Mesenchymal stem cell (in vitro differentiated cells and primary cell): ENCODE results near the gene TUBD1.
"Not testable (repeated sequence)": the region's sequence is repeated elsewhere in the genome, so short reads cannot be mapped to it uniquely, and the experiment has no call there.

Experiments used
- DNase-seq: peaks from one replicate; pipeline ENCODE4 v3.0.0-alpha.2; 2013
- H2AFZ ChIP-seq: one replicate; pipeline ENCODE4 v1.6.1; 2013; ENCODE audit warnings: low read depth, mild to moderate bottlenecking, control low read depth, inconsistent platforms, low read length, moderate library complexity
- H2AK5ac ChIP-seq: 2 replicates; pipeline ENCODE4 v1.6.1; 2013; ENCODE audit warnings: low read length, moderate library complexity, mild to moderate bottlenecking, inconsistent platforms; ENCODE audit not compliant: severe bottlenecking
- H2BK120ac ChIP-seq: one replicate; pipeline ENCODE4 v1.6.1; 2013; ENCODE audit warnings: low read depth, mild to moderate bottlenecking, inconsistent platforms, low read length, moderate library complexity
- H2BK12ac ChIP-seq, 2 experiments: one replicate each; pipeline ENCODE4 v1.6.1; 2013; ENCODE audit warnings: inconsistent platforms in 2 of 2, low read length in 2 of 2, mild to moderate bottlenecking in 2 of 2, moderate library complexity in 2 of 2, control low read depth in 1 of 2
- H2BK15ac ChIP-seq: one replicate; pipeline ENCODE4 v1.6.1; 2013; ENCODE audit warnings: mild to moderate bottlenecking, low read depth, inconsistent platforms; ENCODE audit not compliant: poor library complexity, severe bottlenecking
- H2BK5ac ChIP-seq: 2 replicates; pipeline ENCODE4 v1.6.1; 2013; ENCODE audit warnings: low read depth, mild to moderate bottlenecking, low read length, control low read depth, inconsistent platforms; ENCODE audit not compliant: poor library complexity, severe bottlenecking
- H3K14ac ChIP-seq, 2 experiments: one replicate each; pipeline ENCODE4 v1.6.1; 2013; ENCODE audit warnings: inconsistent platforms in 2 of 2, low read length in 2 of 2, control low read depth in 1 of 2, mild to moderate bottlenecking in 1 of 2, moderate library complexity in 1 of 2
- H3K18ac ChIP-seq, 2 experiments: one replicate each; pipeline ENCODE4 v1.6.1; 2013; ENCODE audit warnings: inconsistent platforms in 2 of 2, low read length in 2 of 2, control low read depth in 1 of 2, low read depth in 1 of 2, mild to moderate bottlenecking in 1 of 2
- H3K23ac ChIP-seq, 2 experiments: one replicate each; pipeline ENCODE4 v1.6.1; 2013; ENCODE audit warnings: inconsistent platforms in 2 of 2, low read length in 2 of 2, mild to moderate bottlenecking in 2 of 2, moderate library complexity in 2 of 2, control low read depth in 1 of 2
- H3K27ac ChIP-seq: 2 replicates; pipeline ENCODE4 v1.5.1; 2013; ENCODE audit warnings: mild to moderate bottlenecking, moderate library complexity, low read length, control low read depth, inconsistent platforms; ENCODE audit not compliant: poor library complexity, severe bottlenecking
- H3K27me3 ChIP-seq, 2 experiments: 2 replicates each; pipeline versions ENCODE4 v1.6.1 to v1.7.0; 2013; ENCODE audit warnings: low read length in 2 of 2, mild to moderate bottlenecking in 2 of 2, moderate library complexity in 2 of 2, control low read depth in 1 of 2, inconsistent platforms in 1 of 2; ENCODE audit not compliant: control insufficient read depth in 1 of 2, insufficient read depth in 1 of 2
- H3K36me3 ChIP-seq, 2 experiments: 2 replicates each; pipeline versions ENCODE4 v1.6.1 to v1.7.0; 2013; ENCODE audit warnings: low read length in 2 of 2, control low read depth in 1 of 2, inconsistent platforms in 1 of 2, low read depth in 1 of 2, mild to moderate bottlenecking in 1 of 2; ENCODE audit not compliant: insufficient read depth in 2 of 2, control insufficient read depth in 1 of 2
- H3K4ac ChIP-seq, 2 experiments: one replicate each; pipeline ENCODE4 v1.6.1; 2013; ENCODE audit warnings: inconsistent platforms in 2 of 2, low read length in 2 of 2, mild to moderate bottlenecking in 2 of 2, moderate library complexity in 2 of 2, control low read depth in 1 of 2, low read depth in 1 of 2
- H3K4me1 ChIP-seq: 2 replicates; pipeline ENCODE4 v1.6.1; 2013; ENCODE audit warnings: low read depth, low read length, control low read depth; ENCODE audit not compliant: control insufficient read depth, insufficient read depth
- H3K4me2 ChIP-seq: 2 replicates; pipeline ENCODE4 v1.6.1; 2013; ENCODE audit warnings: low read length, mild to moderate bottlenecking, inconsistent platforms; ENCODE audit not compliant: poor library complexity, severe bottlenecking
- H3K4me3 ChIP-seq, 2 experiments: 2 replicates each; pipeline versions ENCODE4 v1.5.1 to v1.7.0; 2013; ENCODE audit warnings: low read length in 2 of 2, mild to moderate bottlenecking in 2 of 2, control low read depth in 1 of 2, low read depth in 1 of 2; ENCODE audit not compliant: insufficient read depth in 1 of 2
- H3K79me1 ChIP-seq: replicated peaks from 2 replicates; pipeline ENCODE4 v1.6.1; 2013; ENCODE audit warnings: mild to moderate bottlenecking, control low read depth, low read length, inconsistent platforms; ENCODE audit not compliant: poor library complexity, severe bottlenecking
- H3K9ac ChIP-seq: 2 replicates; pipeline ENCODE4 v1.7.0; 2013; ENCODE audit warnings: mild to moderate bottlenecking, low read length, moderate library complexity
- H3K9me3 ChIP-seq: 2 replicates; pipeline ENCODE4 v1.7.0; 2013; ENCODE audit warnings: mild to moderate bottlenecking, low read length; ENCODE audit not compliant: control insufficient read depth
- H4K8ac ChIP-seq: one replicate; pipeline ENCODE4 v1.6.1; 2013; ENCODE audit warnings: inconsistent platforms, mild to moderate bottlenecking, low read length, moderate library complexity
- H4K91ac ChIP-seq: one replicate; pipeline ENCODE4 v1.6.1; 2013; ENCODE audit warnings: mild to moderate bottlenecking, low read length, inconsistent platforms
- WGBS: methylation state at CpG from one replicate; pipeline ENCODE4 v1.1.7; 2013; ENCODE audit warnings: mixed read lengths; 5-methylcytosine and 5-hydroxymethylcytosine counted together

Gene TUBD1

GRCh38 chr17:59877965-59878364 is 14.8 kb downstream of the TUBD1 start:
- no peak overlapping the region for H3K14ac ChIP-seq
- H2AK5ac ChIP-seq: no peak overlapping the region
- 96% methylated on average over 5 of the region's 5 CpGs for WGBS
- H2AFZ ChIP-seq: no peak overlapping the region
- no peak overlapping the region for H3K27ac ChIP-seq
- no peak overlapping the region for H3K4ac ChIP-seq
- DNase-seq: no peak
- peaks cover 12 to 16% of the 10 kb centered on the region in 2 experiments for H3K36me3 ChIP-seq
- no peak overlapping the region for H3K18ac ChIP-seq
- no peaks in the 10 kb centered on the region for H3K27me3 ChIP-seq
- no peak overlapping the region for H2BK120ac ChIP-seq
- no peaks in the 10 kb centered on the region for H3K4me1 ChIP-seq
- no peak overlapping the region for H2BK15ac ChIP-seq
- no peak overlapping the region for H3K9ac ChIP-seq
- no peak overlapping the region for H2BK5ac ChIP-seq
- H3K4me3 ChIP-seq: no peak overlapping the region
- H3K79me1 ChIP-seq: peaks cover 5% of the 10 kb centered on the region
- no peak overlapping the region for H3K23ac ChIP-seq
- no peak overlapping the region for H4K8ac ChIP-seq
- no peak overlapping the region for H4K91ac ChIP-seq
- no peaks in the 10 kb centered on the region for H3K9me3 ChIP-seq
- no peak overlapping the region for H2BK12ac ChIP-seq
- H3K4me2 ChIP-seq: no peak overlapping the region

DNA sequence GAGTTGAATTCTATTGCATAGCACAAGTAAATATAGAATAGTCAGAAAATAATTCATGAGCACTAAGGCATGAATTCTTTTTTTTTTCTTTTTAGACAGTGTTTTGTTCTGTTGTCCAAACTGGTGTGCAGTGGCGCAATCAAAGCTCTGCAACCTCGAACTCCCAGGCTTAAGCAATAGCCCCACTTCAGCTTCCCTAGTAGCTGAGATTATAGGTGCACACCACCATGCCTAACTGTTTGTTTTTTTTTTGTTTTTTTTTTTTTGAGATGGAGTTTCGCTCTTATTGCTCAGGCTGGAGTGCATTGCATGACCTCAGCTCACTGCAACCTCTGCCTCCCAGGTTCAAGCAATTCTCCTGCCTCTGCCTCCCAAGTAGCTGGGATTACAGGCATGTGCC is 16.6 kb downstream of the TUBD1 start:
- H3K9me3 ChIP-seq: no peaks in the 10 kb centered on the region

GRCh38 chr17:59874376-59874775 is 18.4 kb downstream of the TUBD1 start:
- Histone ChIP-seq H4K8ac (no peak overlapping the region), H2BK15ac (no peak overlapping the region), H3K4me3 (no peak overlapping the region), H3K27me3 (no peaks in the 10 kb centered on the region), H2BK120ac (no peak overlapping the region), H3K27ac (no peak overlapping the region), H3K4me2 (no peak overlapping the region), H3K79me1 (peaks cover 5% of the 10 kb centered on the region), H2AFZ (no peak overlapping the region), H2BK12ac (no peak overlapping the region), H3K9me3 (no peaks in the 10 kb centered on the region), H3K9ac (no peak overlapping the region), H3K4me1 (no peaks in the 10 kb centered on the region), H4K91ac (no peak overlapping the region), H2BK5ac (no peak overlapping the region), H3K18ac (no peak overlapping the region), H3K23ac (no peak overlapping the region), H3K36me3 (peaks cover 12 to 16% of the 10 kb centered on the region in 2 experiments), H2AK5ac (no peak overlapping the region), H3K4ac (no peak overlapping the region), H3K14ac (no peak overlapping the region)
- DNase-seq: no peak
- 100% methylated on average over 1 of the region's 2 CpGs for WGBS

More for the DNA sequence above, 16.6 kb downstream of the TUBD1 start:
- H2AFZ ChIP-seq: no peak overlapping the region
- H4K8ac ChIP-seq: no peak overlapping the region
- no peak overlapping the region for H3K4ac ChIP-seq
- no peak overlapping the region for H2BK12ac ChIP-seq
- DNase-seq: peak; percentile 40
- H3K27me3 ChIP-seq: no peaks in the 10 kb centered on the region
- no peak overlapping the region for H3K4me3 ChIP-seq
- peaks cover 12 to 16% of the 10 kb centered on the region in 2 experiments for H3K36me3 ChIP-seq
- H2BK5ac ChIP-seq: no peak overlapping the region
- H3K4me1 ChIP-seq: no peaks in the 10 kb centered on the region
- H3K23ac ChIP-seq: no peak overlapping the region
- H3K4me2 ChIP-seq: no peak overlapping the region
- no peak overlapping the region for H3K14ac ChIP-seq
- no peak overlapping the region for H2BK120ac ChIP-seq
- no peak overlapping the region for H3K9ac ChIP-seq
- no peak overlapping the region for H2AK5ac ChIP-seq
- no peak overlapping the region for H4K91ac ChIP-seq
- H3K79me1 ChIP-seq: peaks cover 5% of the 10 kb centered on the region
- no peak overlapping the region for H3K27ac ChIP-seq
- H3K18ac ChIP-seq: no peak overlapping the region
- 40% methylated on average over 1 of the region's 3 CpGs for WGBS
- H2BK15ac ChIP-seq: no peak overlapping the region

DNA sequence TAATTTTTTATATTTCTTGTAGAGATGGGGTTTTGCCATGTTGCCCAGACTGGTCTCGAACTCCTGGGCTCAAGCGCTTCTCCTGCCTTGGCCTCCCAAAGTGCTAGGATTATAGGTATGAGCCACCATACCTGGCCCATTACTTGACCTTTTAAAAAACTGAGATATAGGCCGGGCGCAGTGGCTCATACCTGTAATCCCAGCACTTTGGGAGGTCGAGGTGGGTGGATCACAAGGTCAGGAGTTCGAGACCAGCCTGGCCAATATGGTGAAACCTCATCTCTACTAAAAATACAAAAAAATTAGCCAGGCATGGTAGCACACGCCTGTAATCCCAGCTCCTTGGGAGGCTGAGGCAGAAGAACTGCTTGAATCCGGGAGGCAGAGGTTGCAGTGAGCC is 19.3 kb downstream of the TUBD1 start:
- not testable (repeated sequence) for H3K9ac ChIP-seq, H2BK120ac ChIP-seq, H3K18ac ChIP-seq, H3K4me2 ChIP-seq, H3K79me1 ChIP-seq, DNase-seq, H2AK5ac ChIP-seq, H3K4me1 ChIP-seq, H3K4ac ChIP-seq, H2BK15ac ChIP-seq, H4K8ac ChIP-seq, H3K23ac ChIP-seq, H4K91ac ChIP-seq, H3K4me3 ChIP-seq, H3K27me3 ChIP-seq, H2BK5ac ChIP-seq, H2AFZ ChIP-seq, H3K27ac ChIP-seq, H2BK12ac ChIP-seq, H3K9me3 ChIP-seq, H3K14ac ChIP-seq
- peaks cover 12 to 16% of the 10 kb centered on the region in 2 experiments for H3K36me3 ChIP-seq
- WGBS: 95% methylated on average over 8 of the region's 8 CpGs
